D721Med (cell line): ENCODE measurements around the gene PCSK4.
"Not testable (repeated sequence)": the region's sequence is repeated elsewhere in the genome, so short reads cannot be mapped to it uniquely, and the experiment has no call there.

Source experiments
- DNase-seq: peaks from one replicate; pipeline ENCODE4 v3.0.0; 2011; ENCODE audit warnings: low spot score; ENCODE audit not compliant: insufficient read length
- FAIRE-seq: peaks from 2 replicates; lab custom pipeline; 2011; peaks lifted over from hg19 to GRCh38; lab: Jason Lieb, UNC
- CTCF ChIP-seq: IDR thresholded peaks from 2 replicates; pipeline ENCODE4 v1.5.1; 2012; ENCODE audit warnings: mild to moderate bottlenecking, control low read depth; ENCODE audit not compliant: insufficient read depth; ENCODE audit errors: missing control alignments

The PCSK4 gene

GRCh38 chr19:1446713-1447481 is 43.3 kb downstream of the PCSK4 start:
- no peak for TF ChIP-seq CTCF
- no peak for DNase-seq
- no peak for FAIRE-seq

GRCh38 chr19:1445932-1446712 is 44.0 kb downstream of the PCSK4 start:
- no peak for FAIRE-seq
- DNase-seq, result peak; percentile 93
- no peak for TF ChIP-seq CTCF

GRCh38 chr19:1445185-1445931 is 44.8 kb downstream of the PCSK4 start:
- no peak for FAIRE-seq
- peak; percentile 67 for TF ChIP-seq CTCF
- DNase-seq, result peak; percentile 91

GRCh38 chr19:1441677-1442438 is 48.3 kb downstream of the PCSK4 start:
- DNase-seq, result no peak
- TF ChIP-seq CTCF, result no peak
- no peak for FAIRE-seq

GRCh38 chr19:1441022-1441426 is 49.1 kb downstream of the PCSK4 start:
- FAIRE-seq (no peak), DNase-seq (no peak)
- no peak for TF ChIP-seq CTCF

GRCh38 chr19:1440418-1440801 is 49.7 kb downstream of the PCSK4 start:
- no peak for DNase-seq
- FAIRE-seq, result no peak
- TF ChIP-seq CTCF, result no peak

- DNase-seq, FAIRE-seq: not testable (repeated sequence)
These were observed 50.4 kb downstream of the PCSK4 start for GRCh38 chr19:1439525-1440417.
